H1 (cell line): Measurements from ENCODE around the gene MAML3. TPM values are rescaled to one million over a fixed set of nuclear protein-coding genes. Genes with fewer than 3 reads are reported as not detected.

Experiments
- CTCF ChIA-PET: fragments of 300-600 bp; sonication (Branson Sonifier 250); formaldehyde crosslinking; loops from one replicate; lab custom pipeline; 2021; ENCODE audit not compliant: partially characterized antibody; lab: Charles Lee
- POLR2A ChIA-PET: fragments of 300-600 bp; sonication (Branson Sonifier 250); formaldehyde crosslinking; loops from one replicate; lab custom pipeline; 2021; ENCODE audit warnings: inconsistent platforms; ENCODE audit not compliant: partially characterized antibody; lab: Charles Lee
- DNase-seq, 2 experiments: peaks; one replicate each; pipeline versions ENCODE4 v3.0.0 to v3.0.0-alpha.2; 2010 to 2022; ENCODE audit warnings: low spot score in 2 of 2, low read depth in 1 of 2, mixed read lengths in 1 of 2
- FAIRE-seq: peaks from 2 replicates; lab custom pipeline; 2011; peaks lifted over from hg19 to GRCh38; lab: Jason Lieb, UNC
- H2AFZ ChIP-seq: 2 replicates; pipeline ENCODE4 v1.8.1; 2012; ENCODE audit warnings: low read length, inconsistent platforms
- H2AK5ac ChIP-seq: 2 replicates; pipeline ENCODE4 v1.6.1; 2013; ENCODE audit warnings: low read depth, low read length
- H2BK120ac ChIP-seq: replicated peaks from 2 replicates; pipeline ENCODE3; 2013; ENCODE audit warnings: low read depth, low read length, inconsistent platforms
- H2BK12ac ChIP-seq: 2 replicates; pipeline ENCODE4 v1.6.1; 2013; ENCODE audit warnings: low read depth, low read length
- H2BK15ac ChIP-seq: 2 replicates; pipeline ENCODE4 v1.6.1; 2013; ENCODE audit warnings: low read length
- H2BK20ac ChIP-seq: 2 replicates; pipeline ENCODE4 v1.6.1; 2013; ENCODE audit warnings: low read length
- H2BK5ac ChIP-seq: 2 replicates; pipeline ENCODE4 v1.6.1; 2013; ENCODE audit warnings: low read depth, low read length
- H3K14ac ChIP-seq: 2 replicates; pipeline ENCODE4 v1.6.1; 2013; ENCODE audit warnings: inconsistent platforms; ENCODE audit not compliant: insufficient read length
- H3K18ac ChIP-seq: 2 replicates; pipeline ENCODE4 v1.6.1; 2013; ENCODE audit warnings: low read length; ENCODE audit errors: extremely low read depth
- H3K23ac ChIP-seq: 2 replicates; pipeline ENCODE4 v1.6.1; 2013; ENCODE audit warnings: inconsistent platforms; ENCODE audit not compliant: insufficient read length
- H3K23me2 ChIP-seq: 2 replicates; pipeline ENCODE4 v1.6.1; 2013; ENCODE audit warnings: low read depth, low read length
- H3K27ac ChIP-seq: 2 replicates; pipeline ENCODE4 v1.6.1; 2011; ENCODE audit warnings: low read depth, low read length, inconsistent platforms
- H3K27me3 ChIP-seq, 4 experiments: replicated peaks in 1 of 4; 1 replicate in 1 of 4; 2 replicates in 3 of 4; pipeline versions ENCODE4 v1.6.1 to v1.8.1; 2011 to 2013; ENCODE audit warnings: low read length in 3 of 4, mild to moderate bottlenecking in 3 of 4, inconsistent platforms in 2 of 4, mixed read lengths in 2 of 4, moderate library complexity in 1 of 4; ENCODE audit not compliant: control insufficient read depth in 3 of 4, insufficient read depth in 3 of 4; ENCODE audit errors: extremely low read depth in 1 of 4
- H3K36me3 ChIP-seq, 4 experiments: 2 replicates each; pipeline versions ENCODE4 v1.6.1 to v1.8.1; 2011 to 2013; ENCODE audit warnings: mild to moderate bottlenecking in 4 of 4, low read length in 3 of 4, moderate library complexity in 2 of 4, control low read depth in 1 of 4, inconsistent platforms in 1 of 4; ENCODE audit not compliant: insufficient read depth in 4 of 4, control insufficient read depth in 2 of 4
- H3K4ac ChIP-seq: replicated peaks from 2 replicates; pipeline ENCODE3; 2013; ENCODE audit warnings: low read length, low read depth, mixed read lengths, inconsistent platforms; ENCODE audit not compliant: insufficient read length
- H3K4me1 ChIP-seq, 4 experiments: replicated peaks in 1 of 4; 1 replicate in 1 of 4; 2 replicates in 3 of 4; pipeline versions ENCODE4 v1.6.1 to v1.8.1; 2011 to 2013; ENCODE audit warnings: low read length in 3 of 4, inconsistent platforms in 2 of 4, mixed read lengths in 1 of 4; ENCODE audit not compliant: insufficient read depth in 4 of 4, control insufficient read depth in 3 of 4
- H3K4me2 ChIP-seq, 2 experiments: 2 replicates each; pipeline versions ENCODE4 v1.6.1 to v1.8.1; 2011 to 2013; ENCODE audit warnings: low read depth in 2 of 2, low read length in 2 of 2, control low read depth in 1 of 2, inconsistent platforms in 1 of 2, mild to moderate bottlenecking in 1 of 2; ENCODE audit not compliant: insufficient read depth in 1 of 2
- H3K4me3 ChIP-seq, 4 experiments: fragments of 200-600, 300-600 bp in 1 of 4; sonication (generic), shearing (Covaris generic), sonication (Bioruptor Twin) in 1 of 4; 2 replicates each; pipeline versions ENCODE4 v1.5.1 to v1.8.1; 2011 to 2016; ENCODE audit warnings: low read length in 4 of 4, low read depth in 3 of 4, control low read depth in 2 of 4, inconsistent platforms in 2 of 4, mild to moderate bottlenecking in 2 of 4, mixed read lengths in 1 of 4, moderate library complexity in 1 of 4; ENCODE audit not compliant: insufficient read depth in 2 of 4; ENCODE audit errors: extremely low read depth in 1 of 4
- H3K56ac ChIP-seq: replicated peaks from 2 replicates; pipeline ENCODE3; 2013; ENCODE audit warnings: low read depth, mild to moderate bottlenecking, mixed read lengths, low read length, inconsistent platforms; ENCODE audit not compliant: insufficient read length
- H3K79me1 ChIP-seq: 2 replicates; pipeline ENCODE4 v1.6.1; 2013; ENCODE audit warnings: low read depth, low read length, control low read depth
- H3K79me2 ChIP-seq, 2 experiments: 2 replicates each; pipeline versions ENCODE4 v1.6.1 to v1.8.1; 2012 to 2013; ENCODE audit warnings: low read length in 2 of 2, mild to moderate bottlenecking in 2 of 2, inconsistent platforms in 1 of 2; ENCODE audit not compliant: insufficient read depth in 2 of 2, control insufficient read depth in 1 of 2
- H3K9ac ChIP-seq, 4 experiments: replicated peaks in 1 of 4; 1 replicate in 1 of 4; 2 replicates in 3 of 4; pipeline versions ENCODE4 v1.6.1 to v1.8.1; 2011 to 2013; ENCODE audit warnings: low read depth in 3 of 4, low read length in 3 of 4, control low read depth in 2 of 4, mild to moderate bottlenecking in 2 of 4, moderate library complexity in 2 of 4, inconsistent platforms in 1 of 4; ENCODE audit errors: extremely low read depth in 1 of 4
- H3K9me3 ChIP-seq, 2 experiments: 2 replicates each; pipeline versions ENCODE4 v1.6.1 to v1.8.1; 2012 to 2013; ENCODE audit warnings: mild to moderate bottlenecking in 2 of 2, moderate library complexity in 2 of 2, control low read depth in 1 of 2, inconsistent platforms in 1 of 2, low read depth in 1 of 2, low read length in 1 of 2, mixed read lengths in 1 of 2; ENCODE audit not compliant: insufficient read depth in 2 of 2
- H4K20me1 ChIP-seq, 2 experiments: replicated peaks in 1 of 2; 2 replicates each; pipeline versions ENCODE3 to v1.8.1; 2011 to 2013; ENCODE audit warnings: inconsistent platforms in 2 of 2, low read length in 2 of 2, mild to moderate bottlenecking in 1 of 2; ENCODE audit not compliant: insufficient read depth in 2 of 2, control insufficient read depth in 1 of 2
- H4K5ac ChIP-seq: 2 replicates; pipeline ENCODE4 v1.6.1; 2013; ENCODE audit warnings: low read length, low read depth, mixed read lengths, inconsistent platforms; ENCODE audit not compliant: insufficient read length
- H4K8ac ChIP-seq: 2 replicates; pipeline ENCODE4 v1.8.0; 2013; ENCODE audit warnings: mild to moderate bottlenecking, moderate library complexity, low read length, inconsistent platforms; ENCODE audit not compliant: insufficient read depth; ENCODE audit errors: extremely low read depth
- H4K91ac ChIP-seq: replicated peaks from 2 replicates; pipeline ENCODE3; 2013; ENCODE audit warnings: low read length, mixed read lengths, inconsistent platforms; ENCODE audit not compliant: insufficient read length
- BCL11A ChIP-seq, 2 experiments: IDR thresholded peaks; one replicate each; pipeline ENCODE4 v1.6.1; 2011; ENCODE audit warnings: low read depth in 2 of 2, low read length in 2 of 2, mild to moderate bottlenecking in 2 of 2
- BRCA1 ChIP-seq: IDR thresholded peaks from 2 replicates; pipeline ENCODE4 v1.6.1; 2012; ENCODE audit warnings: low read depth, low read length, improper control_type of control experiment
- CBX8 ChIP-seq: fragments of 300-800, 300-1000 bp; sonication (generic); IDR thresholded peaks from 2 replicates; pipeline ENCODE4 v1.7.1; 2016; ENCODE audit warnings: low read depth, low read length, borderline replicate concordance
- CREB1 ChIP-seq: IDR thresholded peaks from 2 replicates; pipeline ENCODE4 v1.6.1; 2012; ENCODE audit warnings: inconsistent platforms
- CTBP2 ChIP-seq: IDR thresholded peaks from 2 replicates; pipeline ENCODE4 v1.7.0; 2011; ENCODE audit warnings: borderline replicate concordance, mild to moderate bottlenecking, moderate library complexity, mixed read lengths, low read length; ENCODE audit not compliant: insufficient read depth, insufficient read length
- FOSL1 ChIP-seq: IDR thresholded peaks from 2 replicates; pipeline ENCODE4 v1.6.1; 2011; ENCODE audit warnings: mild to moderate bottlenecking, low read depth, low read length, moderate library complexity; ENCODE audit not compliant: insufficient read depth
- JUND ChIP-seq: IDR thresholded peaks from 2 replicates; pipeline ENCODE4 v1.6.1; 2011; ENCODE audit warnings: mild to moderate bottlenecking, improper control_type of control experiment, low read length
- POLR2AphosphoS5 ChIP-seq: IDR thresholded peaks from 2 replicates; pipeline ENCODE4 v1.6.1; 2011; ENCODE audit warnings: low read depth, low read length
- RBBP5 ChIP-seq: IDR thresholded peaks from 2 replicates; pipeline ENCODE4 v1.7.1; 2012; ENCODE audit warnings: low read depth, mild to moderate bottlenecking, inconsistent platforms, low read length, moderate library complexity, borderline replicate concordance
- SIN3A ChIP-seq, 2 experiments: IDR thresholded peaks in 1 of 2; conservative IDR thresholded peaks in 1 of 2; 2 replicates each; pipeline ENCODE4 v1.6.1; 2011 to 2012; ENCODE audit warnings: low read length in 2 of 2, improper control_type of control experiment in 1 of 2, low read depth in 1 of 2, mild to moderate bottlenecking in 1 of 2
- TAF1 ChIP-seq: IDR thresholded peaks from 2 replicates; pipeline ENCODE4 v1.6.1; 2011; ENCODE audit warnings: mild to moderate bottlenecking, low read depth, low read length
- TBP ChIP-seq: IDR thresholded peaks from 2 replicates; pipeline ENCODE4 v1.6.1; 2011; ENCODE audit warnings: low read depth, low read length, improper control_type of control experiment
- YY1 ChIP-seq: IDR thresholded peaks from 2 replicates; pipeline ENCODE4 v1.6.1; 2011; ENCODE audit warnings: low read depth, mild to moderate bottlenecking, low read length
- ZNF274 ChIP-seq: IDR thresholded peaks from 2 replicates; pipeline ENCODE4 v1.7.0; 2012; ENCODE audit warnings: low read length, borderline replicate concordance; ENCODE audit errors: extremely low read depth
- WGBS, 2 experiments: shearing (Covaris generic) in 1 of 2; methylation state at CpG; one replicate each; pipeline versions ENCODE4 v1.1.6 to v1.1.7; 2013 to 2015; ENCODE audit warnings: low lambda C conversion rate in 2 of 2, mixed read lengths in 2 of 2, inconsistent platforms in 1 of 2, low coverage in 1 of 2, missing lambda C conversion rate in 1 of 2; ENCODE audit not compliant: insufficient replicate concordance in 2 of 2, insufficient coverage in 1 of 2, insufficient read length in 1 of 2; ENCODE audit errors: extremely low coverage in 1 of 2, missing lambda C conversion rate in 1 of 2; 5-methylcytosine and 5-hydroxymethylcytosine counted together
- polyA plus RNA-seq, 7 experiments: library from polyadenylated mRNA; depleted of rRNA in 3 of 7; stranded (reverse) in 5 of 7; unstranded in 2 of 7; fragments of >200 nt in 5 of 7; fragments of 200-250 nt in 2 of 7; gene quantifications; 1 replicate in 5 of 7; 2 replicates in 1 of 7; 4 replicates in 1 of 7; pipeline versions ENCODE4 v1.2.1 to v1.2.3, GENCODE V29; 2011 to 2013; ENCODE audit warnings: missing spikeins in 2 of 7, mixed read lengths in 2 of 7
- total RNA-seq: library from RNA; stranded (reverse); fragmentation: NEBNext Ultra II Directional; extraction: Animal tissue kit (Norgen Biotek cat#: 25700); gene quantifications from 2 replicates; pipeline ENCODE4 v1.2.1, GENCODE V29; 2021

MAML3 gene
- total and polyA plus RNA-seq, 2 of the 8 experiments (the other 6 are each of a cell fraction or from before 2014, with no cell fraction given), result 2.1 to 5.7 TPM

DNA sequence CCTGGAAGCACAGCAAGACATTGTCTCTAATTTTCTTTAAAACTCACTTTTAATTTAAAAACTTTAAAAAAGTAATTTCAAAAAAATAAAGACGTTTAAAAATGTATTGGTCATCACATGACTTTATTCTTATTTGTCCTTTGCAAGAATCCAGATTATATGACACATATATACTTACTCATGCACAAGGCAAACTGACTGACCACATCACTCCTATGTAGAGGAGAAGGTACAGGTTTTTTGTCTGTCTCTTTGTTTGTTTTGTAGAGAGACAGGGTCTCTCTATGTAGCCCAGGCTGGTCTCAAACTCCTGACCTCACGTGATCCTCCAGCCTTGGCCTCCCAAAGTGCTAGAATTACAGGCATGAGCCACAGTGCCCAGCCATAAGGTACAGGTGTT is 28.6 kb downstream of the MAML3 start:
- no peaks in the 10 kb centered on the region; the same call in 1 of the 2 replicates for H3K79me1 ChIP-seq
- H4K20me1 ChIP-seq, result no peaks in the 10 kb centered on the region
- H4K5ac ChIP-seq, result no peak overlapping the region
- TF ChIP-seq BRCA1 (no peak), ZNF274 (no peak), CBX8 (no peak), BCL11A (IDR thresholded peaks at IDR 0.05; ENCODE audit: low read depth in 2 of 2, low read length in 2 of 2) (no peak), SIN3A (conservative IDR thresholded peaks at IDR 0.05 in 1 of 2, IDR thresholded peaks at IDR 0.05 in 1 of 2; ENCODE audit: low read depth in 1 of 2, low read length in 2 of 2) (no peak), JUND (no peak), TAF1 (no peak), YY1 (no peak), CREB1 (no peak), TBP (no peak), FOSL1 (no peak), POLR2AphosphoS5 (no peak), RBBP5 (no peak), CTBP2 (no peak)
- no peak overlapping the region for H2BK20ac ChIP-seq
- peaks cover 0 to 3% (median 0%) of the 10 kb centered on the region in 4 experiments; a peak in 3 of 7 replicates for H3K4me1 ChIP-seq
- no peak overlapping the region for H2BK120ac ChIP-seq
- H3K36me3 ChIP-seq, result no peaks in the 10 kb centered on the region
- H3K56ac ChIP-seq, result no peak overlapping the region
- no peak overlapping the region for H2BK15ac ChIP-seq
- no peak overlapping the region for H3K18ac ChIP-seq
- no peak overlapping the region for H3K14ac ChIP-seq
- H3K23ac ChIP-seq, result no peak overlapping the region
- POLR2A ChIA-PET, result no interaction called here
- H3K79me2 ChIP-seq, result 0 out of 4 replicates have a peak, but pooled peaks cover 0 to 3% of the 10 kb centered on the region in 2 experiments
- no peak overlapping the region for H2BK12ac ChIP-seq
- H3K4me3 ChIP-seq, result no peak overlapping the region
- no peak overlapping the region for H3K4ac ChIP-seq
- 85% methylated on average over 2 of the region's 2 CpGs; no CpG with 5 or more reads in 1 of the 2 experiments for WGBS, 2 experiments
- H4K8ac ChIP-seq, result no peak overlapping the region
- H3K9ac ChIP-seq, result no peak overlapping the region
- FAIRE-seq (no peak), DNase-seq (no peak)
- no peaks in the 10 kb centered on the region for H3K9me3 ChIP-seq
- CTCF ChIA-PET, result interaction anchor here (1.5 kb wide), 1 partner anchor 31 kb away, joined by 4 read pairs; no protein-coding TSS in a partner anchor
- no peaks in the 10 kb centered on the region for H3K27me3 ChIP-seq
- H2AK5ac ChIP-seq, result no peak overlapping the region
- H2AFZ ChIP-seq, result no peak overlapping the region
- H3K4me2 ChIP-seq, result no peak overlapping the region
- H4K91ac ChIP-seq, result no peak overlapping the region
- no peak overlapping the region for H3K27ac ChIP-seq
- no peaks in the 10 kb centered on the region for H3K23me2 ChIP-seq
- no peak overlapping the region for H2BK5ac ChIP-seq
